HCT116 (cell line): ENCODE data around the gene BCKDHB. TPM values are rescaled to one million over a fixed set of nuclear protein-coding genes. Genes with fewer than 3 reads are reported as not detected.

Source experiments
- ATAC-seq: fragments of 200-7000 bp; cut with Tn5 transposase; 2 replicates; pipeline ENCODE4 v1.9.1; 2020; ENCODE audit warnings: mild to moderate bottlenecking, moderate library complexity
- BruUV-seq: library from RNA; stranded (reverse); fragments of 400-500 nt; replicated peaks from 2 replicates; lab custom pipeline; 2021; lab: Mats Ljungman, UMichigan
- CTCF ChIA-PET: fragments of 300-600 bp; sonication (Branson Sonifier 250); formaldehyde crosslinking; loops from one replicate; lab custom pipeline; 2021; ENCODE audit warnings: antibody characterized with exemption; lab: Charles Lee
- POLR2A ChIA-PET: fragments of 300-600, 350-600 bp; sonication (Branson Sonifier 250); formaldehyde crosslinking; loops from one replicate; lab custom pipeline; 2021; ENCODE audit warnings: antibody characterized with exemption; lab: Charles Lee
- RAD21 ChIA-PET, 2 experiments: fragments of 300-600 bp; sonication (Branson Sonifier 250); formaldehyde crosslinking; loops; one replicate each; lab custom pipeline; 2023; ENCODE audit warnings: low total read pairs in 2 of 2; ENCODE audit not compliant: uncharacterized antibody in 2 of 2, unreplicated experiment in 2 of 2, low non-redundant PET in 1 of 2; lab: Charles Lee
- DNase-seq: peaks from one replicate; pipeline ENCODE4 v3.0.0-alpha.2; 2010; ENCODE audit warnings: low read depth, low spot score
- H2AFZ ChIP-seq: fragments of 200-600 bp; shearing (Covaris generic), sonication (generic); 2 replicates; pipeline ENCODE4 v1.6.1; 2017; ENCODE audit warnings: low read depth, mixed run types, mixed read lengths, antibody characterized with exemption, low read length; ENCODE audit not compliant: poor library complexity, severe bottlenecking
- H3K27ac ChIP-seq: 2 replicates; pipeline ENCODE4 v1.5.1; 2012; ENCODE audit warnings: low read depth, low read length
- H3K27me3 ChIP-seq: fragments of 200-600 bp; sonication (generic); 2 replicates; pipeline ENCODE4 v1.6.1; 2016; ENCODE audit warnings: mixed run types, low read length, mixed read lengths; ENCODE audit not compliant: insufficient read depth
- H3K36me3 ChIP-seq, 2 experiments: fragments of 200-500 bp in 1 of 2; fragments of 200-600 bp in 1 of 2; sonication (Bioruptor generic) in 1 of 2; sonication (generic) in 1 of 2; 2 replicates each; pipeline versions ENCODE4 v1.5.1 to v1.6.1; 2014 to 2016; ENCODE audit warnings: low read length in 2 of 2, inconsistent platforms in 1 of 2, mixed read lengths in 1 of 2, mixed run types in 1 of 2; ENCODE audit not compliant: insufficient read depth in 2 of 2, control insufficient read depth in 1 of 2
- H3K4me1 ChIP-seq, 2 experiments: fragments of 200-600 bp in 1 of 2; sonication (generic) in 1 of 2; 2 replicates each; pipeline versions ENCODE4 v1.5.1 to v1.6.1; 2012 to 2017; ENCODE audit warnings: low read length in 2 of 2, inconsistent platforms in 1 of 2, mild to moderate bottlenecking in 1 of 2, mixed read lengths in 1 of 2, mixed run types in 1 of 2, moderate library complexity in 1 of 2; ENCODE audit not compliant: insufficient read depth in 2 of 2, control insufficient read depth in 1 of 2
- H3K4me2 ChIP-seq: fragments of 200-600 bp; sonication (generic); 2 replicates; pipeline ENCODE4 v1.6.1; 2017; ENCODE audit warnings: mixed run types, low read length, mixed read lengths
- H3K4me3 ChIP-seq, 2 experiments: fragments of 200-600 bp in 1 of 2; sonication (generic) in 1 of 2; replicated peaks in 1 of 2; 2 replicates each; pipeline ENCODE4 v1.5.1; 2011 to 2016; ENCODE audit warnings: low read length in 2 of 2, control low read depth in 1 of 2, low read depth in 1 of 2, mild to moderate bottlenecking in 1 of 2, mixed read lengths in 1 of 2, mixed run types in 1 of 2
- H3K79me2 ChIP-seq: fragments of 200-600 bp; sonication (generic); 2 replicates; pipeline ENCODE4 v1.6.1; 2017; ENCODE audit warnings: mild to moderate bottlenecking, mixed run types, low read length, moderate library complexity, mixed read lengths; ENCODE audit not compliant: insufficient read depth
- H3K9ac ChIP-seq: fragments of 200-600 bp; sonication (generic); 2 replicates; pipeline ENCODE4 v1.6.1; 2016; ENCODE audit warnings: low read length, mixed read lengths
- H3K9me2 ChIP-seq: fragments of 200-600 bp; sonication (generic), shearing (Covaris generic); 2 replicates; pipeline ENCODE4 v1.6.1; 2017; ENCODE audit warnings: mixed run types, mild to moderate bottlenecking, moderate library complexity; ENCODE audit not compliant: insufficient read depth
- H3K9me3 ChIP-seq, 2 experiments: fragments of 200-500 bp in 1 of 2; fragments of 200-600 bp in 1 of 2; sonication (Bioruptor generic) in 1 of 2; sonication (generic) in 1 of 2; 2 replicates each; pipeline ENCODE4 v1.6.1; 2014 to 2017; ENCODE audit warnings: low read length in 2 of 2, mixed read lengths in 2 of 2, inconsistent platforms in 1 of 2, low read depth in 1 of 2, mild to moderate bottlenecking in 1 of 2, mixed run types in 1 of 2, moderate library complexity in 1 of 2; ENCODE audit not compliant: control insufficient read depth in 1 of 2, insufficient read depth in 1 of 2
- H4K20me1 ChIP-seq: fragments of 200-600 bp; sonication (generic), shearing (Covaris generic); 2 replicates; pipeline ENCODE4 v1.6.1; 2017; ENCODE audit warnings: mixed run types, mild to moderate bottlenecking, moderate library complexity; ENCODE audit not compliant: insufficient read depth
- CEBPB ChIP-seq: IDR thresholded peaks from 2 replicates; pipeline ENCODE4 v1.6.1; 2012; ENCODE audit warnings: low read depth
- ELF1 ChIP-seq: IDR thresholded peaks from 2 replicates; pipeline ENCODE4 v1.6.1; 2012; ENCODE audit warnings: low read depth, borderline replicate concordance
- POLR2A ChIP-seq: IDR thresholded peaks from 2 replicates; pipeline ENCODE4 v1.7.0; 2011; ENCODE audit warnings: borderline replicate concordance; ENCODE audit not compliant: insufficient read depth, insufficient read length; ENCODE audit errors: extremely low read depth
- RAD21 ChIP-seq: IDR thresholded peaks from 2 replicates; pipeline ENCODE4 v1.6.1; 2012; ENCODE audit warnings: low read depth, mild to moderate bottlenecking
- SIN3A ChIP-seq: IDR thresholded peaks from 2 replicates; pipeline ENCODE4 v1.6.1; 2012; ENCODE audit warnings: low read depth
- intact Hi-C: fragments of 100-400 bp; cut with micrococcal nuclease; formaldehyde crosslinking; loops from 2 replicates; pipeline ENCODE4 v1.10.0; 2022
- total RNA-seq: library from RNA; stranded (reverse); gene quantifications from one replicate; pipeline ENCODE4 v1.2.1, GENCODE V29; 2021; ENCODE audit not compliant: unreplicated experiment

The BCKDHB gene
- total RNA-seq, 1 experiment from 2014 or later, result 11.2 TPM

DNA sequence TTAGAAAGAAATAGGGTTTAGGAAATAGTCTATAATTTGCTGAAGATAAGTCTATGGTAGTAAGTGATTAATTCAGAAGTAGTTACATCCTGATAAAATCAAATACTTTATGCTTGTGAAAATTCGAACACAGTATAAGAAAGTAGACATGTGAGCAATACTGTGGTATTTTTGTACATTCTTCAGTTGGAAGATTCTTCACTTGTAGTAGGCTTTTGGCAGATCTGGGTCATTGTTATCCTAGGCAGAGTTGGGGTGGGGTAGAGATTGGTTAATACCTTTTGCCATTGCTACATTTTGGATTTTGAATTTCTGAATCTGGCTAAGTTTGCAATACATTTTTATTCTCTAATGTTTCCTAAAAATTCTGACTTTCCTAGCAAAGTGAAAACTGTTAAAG is 197.5 kb downstream of the BCKDHB start:
- Histone ChIP-seq H3K4me2 (no peak overlapping the region), H3K27ac (no peak overlapping the region), H3K79me2 (no peaks in the 10 kb centered on the region), H3K9me3 (no peaks in the 10 kb centered on the region), H2AFZ (no peak overlapping the region), H3K36me3 (no peaks in the 10 kb centered on the region; a peak in 1 of 4 replicates), H3K27me3 (no peaks in the 10 kb centered on the region), H3K9ac (no peak overlapping the region), H3K4me1 (no peaks in the 10 kb centered on the region), H3K9me2 (no peaks in the 10 kb centered on the region), H3K4me3 (no peak overlapping the region), H4K20me1 (no peaks in the 10 kb centered on the region)
- TF ChIP-seq RAD21 (no peak), CEBPB (no peak), SIN3A (no peak)
- ATAC-seq, result no peak
- RAD21 ChIA-PET, result no interaction called here
- POLR2A ChIA-PET, result no interaction called here
- DNase-seq, result no peak
- CTCF ChIA-PET, result no interaction called here
- intact Hi-C loops, result no loop called here
- no TSS peak for BruUV-seq

DNA sequence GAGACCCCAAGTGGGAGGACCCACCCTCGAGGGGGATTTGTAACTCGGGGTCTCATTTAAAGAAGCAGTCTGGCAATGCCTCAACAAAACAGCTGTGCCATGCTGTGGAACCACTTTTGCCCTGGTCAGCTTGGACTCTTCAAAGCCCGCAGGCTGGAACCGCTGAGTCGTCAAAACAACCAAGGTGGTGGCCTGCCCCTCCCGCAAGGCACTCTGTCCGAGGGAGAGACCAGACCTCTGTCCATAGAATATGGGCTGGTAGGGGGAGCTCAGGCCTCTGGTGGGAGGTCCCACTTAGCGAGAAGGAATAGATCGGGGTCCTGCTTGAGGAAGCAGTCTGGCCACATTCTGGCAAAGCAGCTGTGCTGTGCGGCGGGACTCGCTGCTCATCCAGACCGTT is 208.1 kb downstream of the BCKDHB start:
- Histone ChIP-seq H3K9ac (no peak overlapping the region), H2AFZ (no peak overlapping the region), H3K4me1 (no peaks in the 10 kb centered on the region), H3K79me2 (no peaks in the 10 kb centered on the region), H3K27ac (no peak overlapping the region), H4K20me1 (no peaks in the 10 kb centered on the region), H3K27me3 (no peaks in the 10 kb centered on the region), H3K9me2 (no peaks in the 10 kb centered on the region), H3K4me3 (no peak overlapping the region), H3K9me3 (no peaks in the 10 kb centered on the region), H3K4me2 (no peak overlapping the region), H3K36me3 (no peaks in the 10 kb centered on the region)
- ChIA-PET POLR2A (no interaction called here), RAD21 (no interaction called here), CTCF (no interaction called here)
- ATAC-seq (no peak), DNase-seq (no peak)
- no TSS peak for BruUV-seq
- intact Hi-C loops, result no loop called here
- no peak for TF ChIP-seq ELF1
- no peak for TF ChIP-seq POLR2A
